GM10266 (cell line): ENCODE measurements around the gene ACACA.

Experiments used
- DNase-seq: peaks from one replicate; pipeline ENCODE4 v3.0.0; 2012; ENCODE audit errors: extremely low spot score
- TF ChIP-seq, protein P1 (sequence below): IDR thresholded peaks from 2 replicates; pipeline ENCODE4 v1.5.1; 2012; ENCODE audit warnings: mild to moderate bottlenecking, low read depth; ENCODE audit not compliant: control insufficient read depth, insufficient read depth; ENCODE audit errors: missing control alignments

ACACA gene

GRCh38 chr17:37247825-37248224 lies 158.8 kb downstream of the ACACA start:
- TF ChIP-seq, protein P1, sequence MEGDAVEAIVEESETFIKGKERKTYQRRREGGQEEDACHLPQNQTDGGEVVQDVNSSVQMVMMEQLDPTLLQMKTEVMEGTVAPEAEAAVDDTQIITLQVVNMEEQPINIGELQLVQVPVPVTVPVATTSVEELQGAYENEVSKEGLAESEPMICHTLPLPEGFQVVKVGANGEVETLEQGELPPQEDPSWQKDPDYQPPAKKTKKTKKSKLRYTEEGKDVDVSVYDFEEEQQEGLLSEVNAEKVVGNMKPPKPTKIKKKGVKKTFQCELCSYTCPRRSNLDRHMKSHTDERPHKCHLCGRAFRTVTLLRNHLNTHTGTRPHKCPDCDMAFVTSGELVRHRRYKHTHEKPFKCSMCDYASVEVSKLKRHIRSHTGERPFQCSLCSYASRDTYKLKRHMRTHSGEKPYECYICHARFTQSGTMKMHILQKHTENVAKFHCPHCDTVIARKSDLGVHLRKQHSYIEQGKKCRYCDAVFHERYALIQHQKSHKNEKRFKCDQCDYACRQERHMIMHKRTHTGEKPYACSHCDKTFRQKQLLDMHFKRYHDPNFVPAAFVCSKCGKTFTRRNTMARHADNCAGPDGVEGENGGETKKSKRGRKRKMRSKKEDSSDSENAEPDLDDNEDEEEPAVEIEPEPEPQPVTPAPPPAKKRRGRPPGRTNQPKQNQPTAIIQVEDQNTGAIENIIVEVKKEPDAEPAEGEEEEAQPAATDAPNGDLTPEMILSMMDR, result no peak

DNA sequence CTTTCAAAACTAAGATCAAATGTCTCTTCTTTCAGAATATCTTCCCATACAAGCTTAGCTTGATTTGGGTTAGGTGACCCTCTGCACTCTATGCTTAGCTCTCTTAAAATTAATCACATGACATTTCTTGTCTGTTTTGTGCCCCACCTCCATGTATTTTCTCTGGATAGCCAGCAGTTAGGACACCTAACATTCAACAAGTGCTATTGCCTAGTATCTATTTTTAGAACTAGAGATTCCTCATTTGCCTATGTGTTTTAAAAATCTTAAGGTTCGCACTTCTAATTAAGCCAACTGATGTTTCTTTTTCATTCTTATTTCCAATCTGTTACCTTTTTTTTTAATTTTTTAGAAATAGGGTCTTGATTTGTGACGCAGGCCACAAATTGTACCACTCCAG lies 160.6 kb downstream of the ACACA start:
- TF ChIP-seq, protein P1, result no peak
- no peak for DNase-seq

More at GRCh38 chr17:37247825-37248224, 158.8 kb downstream of the ACACA start:
- DNase-seq, result no peak

DNA sequence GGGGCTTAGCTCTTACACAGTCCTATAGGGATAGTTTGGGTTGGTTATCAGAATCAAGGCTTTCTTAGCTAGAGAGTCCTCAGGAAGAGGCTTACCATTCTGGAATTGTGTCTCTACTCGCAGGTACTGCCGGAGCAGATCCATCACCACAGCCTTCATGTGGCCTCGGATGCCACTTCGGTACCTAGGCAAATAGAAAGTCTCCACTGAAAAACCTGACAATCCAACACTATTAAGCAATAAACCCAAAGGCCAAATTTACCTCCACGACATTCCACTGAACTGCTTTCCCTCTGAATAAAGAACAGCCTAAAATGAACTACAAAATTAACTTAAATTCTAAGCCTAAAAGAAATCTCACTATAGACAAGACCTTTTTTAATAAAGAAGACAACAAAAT lies 166.3 kb downstream of the ACACA start:
- TF ChIP-seq, protein P1, result no peak
- DNase-seq, result no peak

DNA sequence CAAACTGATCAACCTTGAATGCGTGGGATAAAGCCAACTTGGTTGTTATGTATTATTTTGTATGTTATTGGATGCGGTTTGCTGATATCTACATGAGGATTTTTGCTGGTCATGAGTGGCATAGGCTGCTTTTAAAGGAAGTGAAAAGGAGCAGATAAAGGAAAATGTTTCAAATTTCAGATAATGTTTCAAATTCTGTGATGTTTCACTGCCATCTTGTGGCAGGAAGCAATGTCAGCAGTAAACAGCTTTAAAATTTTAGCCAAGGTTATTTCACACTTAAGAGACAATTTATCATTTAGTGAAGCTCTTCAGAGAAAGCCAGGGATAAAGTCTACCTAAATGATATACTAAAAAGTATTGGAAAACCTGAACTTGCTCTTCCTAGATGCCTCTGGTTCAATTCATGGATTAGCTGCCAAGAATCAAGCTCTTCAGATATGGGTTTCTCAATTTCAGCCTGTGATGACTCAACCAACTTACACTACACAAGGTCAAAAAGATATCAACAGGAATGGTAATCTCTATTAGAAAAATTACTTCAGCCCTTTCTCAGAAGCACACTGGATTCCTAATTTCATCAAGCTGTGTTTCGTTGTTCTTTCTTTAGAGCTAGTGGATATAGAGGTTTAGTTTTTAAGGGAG lies 166.8 kb downstream of the ACACA start:
- TF ChIP-seq, protein P1, result peak; percentile 68
- peak; percentile 22 for DNase-seq

GRCh38 chr17:37234106-37234505 lies 172.5 kb downstream of the ACACA start:
- TF ChIP-seq, protein P1, result no peak

GRCh38 chr17:37233036-37233435 lies 173.6 kb downstream of the ACACA start:
- DNase-seq, result no peak
- TF ChIP-seq, protein P1, result no peak

More at GRCh38 chr17:37234106-37234505, 172.5 kb downstream of the ACACA start:
- no peak for DNase-seq

DNA sequence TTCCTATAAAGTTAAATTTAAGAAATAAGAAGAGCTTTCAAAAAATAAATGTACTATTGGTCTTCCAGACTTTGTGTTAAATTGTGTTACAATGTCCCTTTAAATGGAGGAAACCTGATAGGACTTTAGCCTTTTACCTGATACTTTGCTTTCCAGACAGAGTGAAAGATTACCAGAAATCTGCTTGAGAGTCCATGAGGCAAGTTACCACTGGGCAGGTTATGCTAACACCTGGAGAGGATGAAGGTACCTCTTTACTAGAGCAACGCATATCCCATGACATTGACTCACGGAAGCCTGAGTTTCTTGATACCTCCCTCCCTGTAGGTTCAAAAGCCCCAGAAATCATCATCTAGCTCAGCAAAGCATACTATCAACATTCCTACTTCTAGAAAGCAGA lies 174.7 kb downstream of the ACACA start:
- TF ChIP-seq, protein P1, result no peak
- no peak for DNase-seq
